ENCODE results near the gene C10orf62.

GRCh38 chr10:97575127-97575668 is 14.3 kb upstream of the C10orf62 start:
- TF ChIP-seq EZH2 (IDR thresholded peaks at IDR 0.05; ENCODE audit: low read depth, unreplicated experiment), result no peak
- TF ChIP-seq CTCF (conservative IDR thresholded peaks at IDR 0.05; ENCODE audit: low read depth in 2 of 2), result no peak
- no peak for TF ChIP-seq POLR2AphosphoS5 (IDR thresholded peaks at IDR 0.05; ENCODE audit: low read depth)
- no peak for TF ChIP-seq EZH2phosphoT487 (IDR thresholded peaks at IDR 0.05; ENCODE audit: unreplicated experiment)
- TF ChIP-seq, protein P1, sequence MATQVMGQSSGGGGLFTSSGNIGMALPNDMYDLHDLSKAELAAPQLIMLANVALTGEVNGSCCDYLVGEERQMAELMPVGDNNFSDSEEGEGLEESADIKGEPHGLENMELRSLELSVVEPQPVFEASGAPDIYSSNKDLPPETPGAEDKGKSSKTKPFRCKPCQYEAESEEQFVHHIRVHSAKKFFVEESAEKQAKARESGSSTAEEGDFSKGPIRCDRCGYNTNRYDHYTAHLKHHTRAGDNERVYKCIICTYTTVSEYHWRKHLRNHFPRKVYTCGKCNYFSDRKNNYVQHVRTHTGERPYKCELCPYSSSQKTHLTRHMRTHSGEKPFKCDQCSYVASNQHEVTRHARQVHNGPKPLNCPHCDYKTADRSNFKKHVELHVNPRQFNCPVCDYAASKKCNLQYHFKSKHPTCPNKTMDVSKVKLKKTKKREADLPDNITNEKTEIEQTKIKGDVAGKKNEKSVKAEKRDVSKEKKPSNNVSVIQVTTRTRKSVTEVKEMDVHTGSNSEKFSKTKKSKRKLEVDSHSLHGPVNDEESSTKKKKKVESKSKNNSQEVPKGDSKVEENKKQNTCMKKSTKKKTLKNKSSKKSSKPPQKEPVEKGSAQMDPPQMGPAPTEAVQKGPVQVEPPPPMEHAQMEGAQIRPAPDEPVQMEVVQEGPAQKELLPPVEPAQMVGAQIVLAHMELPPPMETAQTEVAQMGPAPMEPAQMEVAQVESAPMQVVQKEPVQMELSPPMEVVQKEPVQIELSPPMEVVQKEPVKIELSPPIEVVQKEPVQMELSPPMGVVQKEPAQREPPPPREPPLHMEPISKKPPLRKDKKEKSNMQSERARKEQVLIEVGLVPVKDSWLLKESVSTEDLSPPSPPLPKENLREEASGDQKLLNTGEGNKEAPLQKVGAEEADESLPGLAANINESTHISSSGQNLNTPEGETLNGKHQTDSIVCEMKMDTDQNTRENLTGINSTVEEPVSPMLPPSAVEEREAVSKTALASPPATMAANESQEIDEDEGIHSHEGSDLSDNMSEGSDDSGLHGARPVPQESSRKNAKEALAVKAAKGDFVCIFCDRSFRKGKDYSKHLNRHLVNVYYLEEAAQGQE (IDR thresholded peaks at IDR 0.05; ENCODE audit: unreplicated experiment), result no peak
- no peak for TF ChIP-seq CREB1 (CRISPR knock-in tag; IDR thresholded peaks at IDR 0.05; ENCODE audit: low read depth)
